SK-N-SH treated with all-trans-retinoic acid at 6 μM for 48 hours (cell line): ENCODE measurements around the gene DNAAF5.

Experiments
- ARNTL ChIP-seq: fragments of 450-650 bp; formaldehyde crosslinking; IDR thresholded peaks from 2 replicates; pipeline ENCODE4 v1.5.0; 2020; ENCODE audit warnings: low read depth, mild to moderate bottlenecking, moderate library complexity, borderline replicate concordance
- BACH2 ChIP-seq: fragments of 250-450 bp; sonication (Bioruptor Pico); IDR thresholded peaks from 2 replicates; pipeline ENCODE4 v1.9.0; 2021; ENCODE audit warnings: mild to moderate bottlenecking, borderline replicate concordance
- ESRRG ChIP-seq: fragments of 250-450 bp; sonication (Bioruptor Pico); IDR thresholded peaks from 2 replicates; pipeline ENCODE4 v1.6.1; 2021; ENCODE audit warnings: mild to moderate bottlenecking
- PATZ1 ChIP-seq: fragments of 250-450 bp; sonication (Bioruptor Pico); IDR thresholded peaks from 2 replicates; pipeline ENCODE4 v1.8.0; 2020; ENCODE audit warnings: mild to moderate bottlenecking, moderate library complexity, borderline replicate concordance
- POU6F1 ChIP-seq: fragments of 250-450 bp; sonication (Bioruptor Pico); IDR thresholded peaks from 2 replicates; pipeline ENCODE4 v1.8.0; 2021; ENCODE audit warnings: low read depth, mild to moderate bottlenecking, moderate library complexity, borderline replicate concordance
- ZFP30 ChIP-seq: fragments of 450-650 bp; formaldehyde crosslinking; IDR thresholded peaks from 2 replicates; pipeline ENCODE4 v1.5.0; 2022; ENCODE audit warnings: mild to moderate bottlenecking, moderate library complexity
- ZNF70 ChIP-seq: fragments of 450-650 bp; formaldehyde crosslinking; IDR thresholded peaks from 2 replicates; pipeline ENCODE4 v1.5.0; 2020; ENCODE audit warnings: mild to moderate bottlenecking, moderate library complexity

GRCh38 chr7:750111-750905, 23.8 kb downstream of the DNAAF5 start:
- TF ChIP-seq ARNTL (CRISPR knock-in tag) (no peak), PATZ1 (CRISPR knock-in tag) (no peak), ZNF70 (CRISPR knock-in tag) (no peak), BACH2 (CRISPR knock-in tag) (no peak), ESRRG (no peak), POU6F1 (CRISPR knock-in tag) (no peak), ZFP30 (no peak)
